IMR-90 (cell line): ENCODE results near the gene PGPEP1. TPM values are rescaled to one million over a fixed set of nuclear protein-coding genes. Genes with fewer than 3 reads are reported as not detected.

ENCODE experiments used
- ATAC-seq: fragments of 200-7000 bp; cut with Tn5 transposase; 2 replicates; pipeline ENCODE4 v1.9.1; 2020; ENCODE audit warnings: low read depth, mild to moderate bottlenecking, moderate library complexity
- BruUV-seq: library from RNA; stranded (reverse); fragments of 400-500 nt; replicated peaks from 2 replicates; lab custom pipeline; 2021; lab: Mats Ljungman, UMichigan
- CTCF ChIA-PET: fragments of 300-600 bp; formaldehyde crosslinking; extraction: SDS; loops from one replicate; lab custom pipeline; 2021; ENCODE audit warnings: antibody characterized with exemption; lab: Yijun Ruan, JAX
- POLR2A ChIA-PET: fragments of 300-600 bp; sonication (Branson Sonifier 250); formaldehyde crosslinking; loops from one replicate; lab custom pipeline; 2022; ENCODE audit warnings: antibody characterized with exemption; ENCODE audit not compliant: unreplicated experiment; lab: Charles Lee
- DNase-seq: peaks from one replicate; pipeline ENCODE4 v3.0.0; 2013
- H2AFZ ChIP-seq: replicated peaks from 2 replicates; pipeline ENCODE3; 2013; ENCODE audit warnings: low read length, mild to moderate bottlenecking; ENCODE audit not compliant: poor library complexity
- H2AK5ac ChIP-seq: 2 replicates; pipeline ENCODE4 v1.6.1; 2013; ENCODE audit warnings: low read depth, low read length, inconsistent platforms
- H2AK9ac ChIP-seq: replicated peaks from 2 replicates; pipeline ENCODE3; 2013; ENCODE audit warnings: mild to moderate bottlenecking, low read depth, low read length, moderate library complexity; ENCODE audit not compliant: poor library complexity
- H2BK120ac ChIP-seq: 2 replicates; pipeline ENCODE4 v1.6.1; 2013; ENCODE audit warnings: low read depth, low read length, inconsistent platforms
- H2BK15ac ChIP-seq: 3 replicates; pipeline ENCODE4 v1.6.1; 2013; ENCODE audit warnings: low read depth, low read length, inconsistent platforms
- H2BK20ac ChIP-seq: 2 replicates; pipeline ENCODE4 v1.6.1; 2013; ENCODE audit warnings: low read depth, mild to moderate bottlenecking, inconsistent platforms, low read length, moderate library complexity
- H2BK5ac ChIP-seq: 2 replicates; pipeline ENCODE4 v1.6.1; 2013; ENCODE audit warnings: mild to moderate bottlenecking, low read depth, low read length, inconsistent platforms; ENCODE audit not compliant: poor library complexity, severe bottlenecking
- H3K14ac ChIP-seq: replicated peaks from 2 replicates; pipeline ENCODE4 v1.6.1; 2013; ENCODE audit warnings: low read depth, low read length, inconsistent platforms
- H3K18ac ChIP-seq: 2 replicates; pipeline ENCODE4 v1.6.1; 2013; ENCODE audit warnings: low read depth, low read length, control low read depth
- H3K23ac ChIP-seq: 2 replicates; pipeline ENCODE4 v1.6.1; 2013; ENCODE audit warnings: low read depth, low read length, inconsistent platforms
- H3K27ac ChIP-seq: 2 replicates; pipeline ENCODE4 v1.5.1; 2013; ENCODE audit warnings: mild to moderate bottlenecking, control low read depth, low read length; ENCODE audit not compliant: insufficient read depth
- H3K27me3 ChIP-seq: 2 replicates; pipeline ENCODE4 v1.6.1; 2013; ENCODE audit warnings: low read length; ENCODE audit not compliant: control insufficient read depth, insufficient read depth
- H3K36me3 ChIP-seq: 2 replicates; pipeline ENCODE4 v1.6.1; 2013; ENCODE audit warnings: low read length, mixed read lengths; ENCODE audit not compliant: control insufficient read depth, insufficient read depth
- H3K4ac ChIP-seq: 2 replicates; pipeline ENCODE4 v1.6.1; 2013; ENCODE audit warnings: low read depth, low read length, inconsistent platforms
- H3K4me1 ChIP-seq: 2 replicates; pipeline ENCODE4 v1.6.1; 2013; ENCODE audit warnings: low read length, mixed read lengths; ENCODE audit not compliant: control insufficient read depth, insufficient read depth
- H3K4me2 ChIP-seq: 2 replicates; pipeline ENCODE4 v1.6.1; 2013; ENCODE audit warnings: low read depth, mild to moderate bottlenecking, control low read depth, low read length, moderate library complexity
- H3K4me3 ChIP-seq: 2 replicates; pipeline ENCODE4 v1.5.1; 2013; ENCODE audit warnings: low read depth, mild to moderate bottlenecking, control low read depth, low read length, moderate library complexity; ENCODE audit not compliant: insufficient read depth
- H3K56ac ChIP-seq: 2 replicates; pipeline ENCODE4 v1.6.1; 2013; ENCODE audit warnings: low read length, inconsistent platforms; ENCODE audit not compliant: insufficient read depth; ENCODE audit errors: extremely low read depth
- H3K79me1 ChIP-seq, 2 experiments: 2 replicates each; pipeline ENCODE4 v1.6.1; 2013; ENCODE audit warnings: low read length in 2 of 2, inconsistent platforms in 1 of 2, low read depth in 1 of 2
- H3K9ac ChIP-seq: 2 replicates; pipeline ENCODE4 v1.6.1; 2013; ENCODE audit warnings: low read depth, low read length, control low read depth
- H3K9me1 ChIP-seq: 2 replicates; pipeline ENCODE4 v1.6.1; 2013; ENCODE audit warnings: low read length, inconsistent platforms; ENCODE audit not compliant: insufficient read depth
- H3K9me3 ChIP-seq: 2 replicates; pipeline ENCODE4 v1.6.1; 2013; ENCODE audit warnings: low read length; ENCODE audit not compliant: control insufficient read depth, insufficient read depth
- H4K20me1 ChIP-seq: 2 replicates; pipeline ENCODE4 v1.6.1; 2013; ENCODE audit warnings: low read length, inconsistent platforms; ENCODE audit not compliant: insufficient read depth
- H4K5ac ChIP-seq: 2 replicates; pipeline ENCODE4 v1.6.1; 2013; ENCODE audit warnings: mild to moderate bottlenecking, low read depth, low read length, control low read depth
- H4K8ac ChIP-seq, 2 experiments: 2 replicates each; pipeline ENCODE4 v1.6.1; 2013; ENCODE audit warnings: low read depth in 2 of 2, low read length in 2 of 2, control low read depth in 1 of 2, inconsistent platforms in 1 of 2
- H4K91ac ChIP-seq: 2 replicates; pipeline ENCODE4 v1.6.1; 2013; ENCODE audit warnings: low read depth, low read length, inconsistent platforms; ENCODE audit not compliant: insufficient read depth
- CEBPB ChIP-seq: IDR thresholded peaks from 2 replicates; pipeline ENCODE4 v1.6.1; 2012; ENCODE audit warnings: low read depth, low read length, improper control_type of control experiment
- RFX5 ChIP-seq: IDR thresholded peaks from 2 replicates; pipeline ENCODE4 v1.8.0; 2012; ENCODE audit warnings: low read depth, mild to moderate bottlenecking, low read length, moderate library complexity
- WGBS, 2 experiments: methylation state at CpG; one replicate each; pipeline versions ENCODE4 v1.1.5 to v1.1.7; 2013; ENCODE audit warnings: missing lambda C conversion rate in 2 of 2; ENCODE audit not compliant: insufficient read length in 1 of 2; ENCODE audit errors: extremely low coverage in 2 of 2; 5-methylcytosine and 5-hydroxymethylcytosine counted together
- dilution Hi-C: fragments of 300-500 bp; cut with HindIII; formaldehyde crosslinking; loops from one replicate; pipeline ENCODE4 v1.14.3; 2018; ENCODE audit warnings: low sequenced_read_pairs; ENCODE audit not compliant: unreplicated experiment
- in situ Hi-C: fragments of 300-500 bp; cut with MboI; formaldehyde crosslinking; loops from 3 replicates; pipeline ENCODE4 v1.14.3; 2019; ENCODE audit warnings: low sequenced_read_pairs, inconsistent platforms, mixed read lengths
- intact Hi-C: fragments of 100-400 bp; cut with micrococcal nuclease; formaldehyde crosslinking; loops from 2 replicates; pipeline ENCODE4 v1.10.0; 2022
- polyA plus RNA-seq, 3 experiments: library from polyadenylated mRNA; depleted of rRNA; stranded (reverse); fragments of >200 nt; gene quantifications; 2 replicates each; pipeline ENCODE4 v1.2.3, GENCODE V29; 2012; ENCODE audit warnings: low replicate concordance in 1 of 3
- total RNA-seq: library from RNA; depleted of rRNA; stranded (reverse); fragments of >200 nt; gene quantifications from 2 replicates; pipeline ENCODE4 v1.2.3, GENCODE V29; 2012
- TF ChIP-seq, protein P1 (sequence below): fragments of 150-350 bp; IDR thresholded peaks from 2 replicates; pipeline ENCODE4 v1.6.1; 2017; ENCODE audit warnings: mild to moderate bottlenecking, antibody characterized with exemption, low read length, low read depth

PGPEP1 gene
- total and polyA plus RNA-seq, 2 of the 4 experiments (the other 2 are of a cell fraction), result 11.8 to 14.3 TPM

DNA sequence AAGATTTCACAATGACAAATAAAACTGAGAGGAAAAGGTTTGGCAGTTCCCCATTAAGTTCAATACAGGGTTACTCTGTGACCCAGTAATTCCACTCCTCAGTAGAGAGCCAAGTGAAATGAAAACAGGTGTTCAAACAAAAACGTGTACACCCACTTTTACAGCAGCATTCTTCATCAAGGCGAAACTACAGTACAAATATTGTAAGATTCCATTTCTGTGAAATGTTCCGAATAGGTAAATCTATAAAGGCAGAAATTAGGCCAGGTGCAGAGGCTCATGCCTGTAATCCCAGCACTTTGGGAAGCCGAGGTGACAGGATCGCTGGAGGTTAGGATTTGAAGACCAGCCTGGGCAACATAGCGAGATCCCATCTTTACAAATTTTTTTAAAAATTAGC, 36.6 kb downstream of the PGPEP1 start:
- BruUV-seq, result no TSS peak
- Histone ChIP-seq H3K4me3 (no peak overlapping the region), H3K27me3 (no peaks in the 10 kb centered on the region), H2BK20ac (peak overlapping the region; percentile 77), H4K91ac (no peak overlapping the region), H3K4me1 (peaks cover 28% of the 10 kb centered on the region), H4K8ac (no peak overlapping the region), H2BK5ac (no peak overlapping the region), H3K27ac (no peak overlapping the region), H3K9me1 (peaks cover 22% of the 10 kb centered on the region), H3K79me1 (peaks cover 0 to 20% of the 10 kb centered on the region in 2 experiments; a peak in 2 of 4 replicates), H3K56ac (no peak overlapping the region), H4K5ac (no peak overlapping the region), H3K23ac (no peak overlapping the region), H2AK9ac (no peak overlapping the region), H3K14ac (no peak overlapping the region), H2BK15ac (peak overlapping the region; percentile 78; the same call in 2 of the 3 replicates), H2AFZ (no peak overlapping the region), H3K36me3 (no peaks in the 10 kb centered on the region), H3K9me3 (no peaks in the 10 kb centered on the region), H4K20me1 (no peaks in the 10 kb centered on the region), H2AK5ac (0 out of 2 replicates have a peak overlapping the region, but pooled peaks have one; percentile 1), H2BK120ac (peak overlapping the region; percentile 47; the same call in 1 of the 2 replicates), H3K4ac (peak overlapping the region; percentile 18), H3K9ac (no peak overlapping the region), H3K18ac (no peak overlapping the region), H3K4me2 (no peak overlapping the region)
- ChIA-PET POLR2A (no interaction called here), CTCF (no interaction called here)
- in situ Hi-C loops, result no loop called here
- TF ChIP-seq, protein P1, sequence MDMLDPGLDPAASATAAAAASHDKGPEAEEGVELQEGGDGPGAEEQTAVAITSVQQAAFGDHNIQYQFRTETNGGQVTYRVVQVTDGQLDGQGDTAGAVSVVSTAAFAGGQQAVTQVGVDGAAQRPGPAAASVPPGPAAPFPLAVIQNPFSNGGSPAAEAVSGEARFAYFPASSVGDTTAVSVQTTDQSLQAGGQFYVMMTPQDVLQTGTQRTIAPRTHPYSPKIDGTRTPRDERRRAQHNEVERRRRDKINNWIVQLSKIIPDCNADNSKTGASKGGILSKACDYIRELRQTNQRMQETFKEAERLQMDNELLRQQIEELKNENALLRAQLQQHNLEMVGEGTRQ, result no peak
- 0 out of 2 replicates have a peak, but pooled peaks have one; percentile 8 for TF ChIP-seq CEBPB
- no peak for TF ChIP-seq RFX5
- dilution Hi-C loops, result no loop called here
- 100% methylated on average over 1 of the region's 6 CpGs; no CpG with 5 or more reads in 1 of the 2 experiments for WGBS, 2 experiments
- DNase-seq (no peak), ATAC-seq (no peak)
- intact Hi-C loops, result no loop called here
